ENCODE results near the gene PREX1.

The PREX1 gene

DNA sequence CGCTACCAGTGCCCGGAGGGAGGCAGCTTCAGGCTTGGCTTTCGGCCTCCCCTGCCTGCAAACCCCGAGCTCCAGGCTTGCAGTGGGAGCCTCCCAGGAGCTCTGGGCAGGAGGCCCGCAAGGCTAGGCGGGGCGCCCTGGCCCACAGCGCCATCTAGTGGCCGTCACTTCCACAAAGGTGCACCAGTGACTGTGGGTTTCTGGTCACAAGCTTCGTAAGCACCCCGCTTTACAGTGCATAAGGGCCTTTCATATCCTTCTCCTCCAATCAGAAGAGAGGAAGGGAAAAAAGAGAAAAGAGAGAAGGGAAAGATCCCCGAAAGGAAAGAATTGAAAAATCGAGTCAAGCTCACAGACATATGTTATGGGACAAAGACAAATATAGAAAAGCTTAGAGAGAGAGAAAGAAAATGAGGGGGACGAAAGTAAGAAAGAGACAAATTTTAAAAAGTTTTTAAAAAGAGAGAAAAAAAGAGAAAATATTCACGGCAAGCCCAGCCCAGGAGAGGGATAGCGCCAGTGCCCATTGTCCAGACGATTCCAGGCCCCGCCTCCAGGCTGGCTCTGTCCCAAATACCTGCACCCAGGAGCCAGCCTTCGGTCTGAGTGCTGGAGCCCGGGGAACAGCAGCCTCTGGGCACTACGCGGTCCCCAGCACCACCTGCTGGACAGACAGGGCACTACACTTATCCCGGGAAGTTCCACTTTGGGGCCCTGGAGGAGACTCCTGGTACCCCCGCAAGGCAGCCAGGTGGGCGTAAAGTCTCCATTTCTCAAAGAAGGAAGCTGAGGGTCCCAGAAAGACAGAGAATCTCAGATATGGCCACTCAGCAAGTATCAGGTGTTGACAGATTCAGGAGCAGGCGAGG lies 207.1 kb downstream of the PREX1 start:
- Histone ChIP-seq H3K36me3 (ENCODE audit: control insufficient read depth in 2 of 2, insufficient read depth in 2 of 2, low read length in 2 of 2) (peaks cover 0 to 8% of the 10 kb centered on the region in 2 donors), H3K4me1 (ENCODE audit: control insufficient read depth in 2 of 2, insufficient read depth in 2 of 2, low read length in 2 of 2) (peaks cover 9% of the 10 kb centered on the region in 2 donors), H3K9me3 (ENCODE audit: control insufficient read depth in 2 of 2, low read length in 2 of 2) (no peaks in the 10 kb centered on the region), H3K27ac (ENCODE audit: low read depth in 2 of 2, low read length in 2 of 2) (no peak overlapping the region), H3K9ac (ENCODE audit: low read depth in 1 of 2, low read length in 2 of 2) (peak overlapping the region in 1 of 2 donors; percentile 23), H3K4me3 (ENCODE audit: low read length in 2 of 2) (peak overlapping the region; percentile 51 to 55), H3K27me3 (ENCODE audit: control insufficient read depth in 2 of 2, insufficient read depth in 2 of 2, low read length in 2 of 2) (peaks cover 0 to 3% of the 10 kb centered on the region in 2 donors)

DNA sequence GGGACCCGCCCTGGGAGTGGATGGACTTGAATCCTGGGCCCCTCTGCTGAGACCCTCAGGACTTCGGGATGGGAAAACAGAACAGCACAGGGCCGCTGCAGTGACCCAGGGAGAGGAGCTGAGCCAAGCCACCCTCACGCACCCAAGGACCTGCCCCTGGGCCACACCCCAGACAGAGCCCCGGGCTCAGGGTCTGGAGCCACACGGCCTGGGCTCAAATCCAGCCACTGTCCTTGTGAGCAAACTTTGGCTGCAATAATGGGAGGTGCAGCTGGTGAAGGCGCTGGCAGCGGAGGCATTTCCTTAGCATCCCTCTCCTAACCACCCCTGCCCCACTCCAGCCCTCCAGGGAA lies 207.7 kb downstream of the PREX1 start:
- no peak overlapping the region for H3K4me3 ChIP-seq (ENCODE audit: low read length in 2 of 2)
- H3K9me3 ChIP-seq (ENCODE audit: control insufficient read depth in 2 of 2, low read length in 2 of 2): no peaks in the 10 kb centered on the region
- no peak overlapping the region for H3K9ac ChIP-seq (ENCODE audit: low read depth in 1 of 2, low read length in 2 of 2)
- H3K4me1 ChIP-seq (ENCODE audit: control insufficient read depth in 2 of 2, insufficient read depth in 2 of 2, low read length in 2 of 2): peaks cover 9% of the 10 kb centered on the region in 2 donors
- peaks cover 0 to 5% of the 10 kb centered on the region in 2 donors for H3K36me3 ChIP-seq (ENCODE audit: control insufficient read depth in 2 of 2, insufficient read depth in 2 of 2, low read length in 2 of 2)
- no peak overlapping the region for H3K27ac ChIP-seq (ENCODE audit: low read depth in 2 of 2, low read length in 2 of 2)
- peaks cover 0 to 3% of the 10 kb centered on the region in 2 donors for H3K27me3 ChIP-seq (ENCODE audit: control insufficient read depth in 2 of 2, insufficient read depth in 2 of 2, low read length in 2 of 2)

DNA sequence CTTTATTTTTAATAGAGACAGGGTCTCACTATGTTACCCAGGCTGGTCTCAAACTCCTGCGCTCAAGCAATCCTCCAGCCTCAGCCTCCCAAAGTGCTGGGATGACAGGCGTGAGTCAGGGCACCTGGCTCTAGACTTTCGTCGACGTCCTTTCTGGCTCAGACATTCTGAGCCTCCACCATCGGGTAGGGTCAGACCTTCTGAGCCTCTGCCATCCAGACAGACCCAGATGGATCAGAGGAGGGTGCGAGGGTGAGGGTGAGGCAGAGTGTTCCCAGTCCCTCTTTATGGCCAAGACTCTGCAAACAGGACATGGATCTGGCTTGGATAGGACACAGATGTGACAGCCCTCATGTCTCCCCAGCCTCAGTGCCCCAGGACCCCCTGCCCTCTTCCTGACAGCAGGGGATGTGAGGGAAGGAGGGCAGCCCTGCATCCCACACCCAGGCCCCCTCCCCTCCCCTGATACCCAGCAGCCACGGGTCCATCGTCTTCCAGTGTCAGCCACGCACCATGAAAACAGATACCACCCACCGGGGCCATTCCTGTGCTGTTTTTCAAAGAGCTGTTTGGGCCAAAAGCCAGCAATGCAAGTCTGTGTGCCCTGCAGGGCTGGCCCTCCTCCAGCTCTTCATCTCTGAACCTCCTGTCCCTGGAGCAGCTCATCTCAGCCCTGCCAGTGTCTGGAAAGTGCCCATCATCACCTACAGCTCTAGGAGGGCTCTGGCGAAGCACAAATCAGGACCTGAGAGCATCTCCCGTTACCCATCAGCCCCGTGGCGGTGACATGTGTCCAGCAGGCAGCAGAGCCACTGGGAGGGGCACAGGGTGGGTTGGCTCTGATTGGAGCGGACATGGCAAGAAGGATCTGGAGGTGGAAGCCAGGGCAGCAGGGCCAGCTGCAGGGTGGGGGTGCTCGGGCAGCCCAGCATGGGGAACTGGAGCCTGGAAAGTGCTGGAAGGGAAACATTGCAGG lies 208.4 kb downstream of the PREX1 start:
- H3K4me3 ChIP-seq (ENCODE audit: low read length in 2 of 2): no peak overlapping the region
- H3K4me1 ChIP-seq (ENCODE audit: control insufficient read depth in 2 of 2, insufficient read depth in 2 of 2, low read length in 2 of 2): peaks cover 9% of the 10 kb centered on the region in 2 donors
- no peak overlapping the region for H3K9ac ChIP-seq (ENCODE audit: low read depth in 1 of 2, low read length in 2 of 2)
- H3K36me3 ChIP-seq (ENCODE audit: control insufficient read depth in 2 of 2, insufficient read depth in 2 of 2, low read length in 2 of 2): peaks cover 0 to 2% of the 10 kb centered on the region in 2 donors
- H3K27ac ChIP-seq (ENCODE audit: low read depth in 2 of 2, low read length in 2 of 2): no peak overlapping the region
- peaks cover 0 to 3% of the 10 kb centered on the region in 2 donors for H3K27me3 ChIP-seq (ENCODE audit: control insufficient read depth in 2 of 2, insufficient read depth in 2 of 2, low read length in 2 of 2)
- no peaks in the 10 kb centered on the region for H3K9me3 ChIP-seq (ENCODE audit: control insufficient read depth in 2 of 2, low read length in 2 of 2)

DNA sequence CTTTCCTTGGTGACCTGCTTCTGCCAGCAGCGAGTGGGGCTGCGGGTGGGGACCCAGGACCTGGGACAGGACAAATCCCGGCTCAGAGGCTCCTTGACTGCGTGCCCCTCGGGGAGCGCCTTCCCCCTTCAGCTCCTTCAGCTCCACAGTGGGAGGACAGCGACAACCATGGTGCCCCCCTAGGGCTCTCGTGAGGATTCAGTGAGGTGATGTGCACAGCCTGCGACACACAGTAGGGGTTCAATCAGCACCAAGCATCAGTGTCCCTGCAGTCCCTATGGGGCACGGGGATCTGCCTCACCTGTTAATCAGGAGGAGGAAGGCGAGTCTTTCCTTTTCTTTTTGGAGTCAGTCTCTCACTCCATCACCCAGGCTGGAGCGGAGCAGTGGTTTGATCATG lies 209.2 kb downstream of the PREX1 start:
- Histone ChIP-seq H3K9me3 (ENCODE audit: control insufficient read depth in 2 of 2, low read length in 2 of 2) (no peaks in the 10 kb centered on the region), H3K36me3 (ENCODE audit: control insufficient read depth in 2 of 2, insufficient read depth in 2 of 2, low read length in 2 of 2) (no peaks in the 10 kb centered on the region), H3K4me3 (ENCODE audit: low read length in 2 of 2) (no peak overlapping the region), H3K9ac (ENCODE audit: low read depth in 1 of 2, low read length in 2 of 2) (no peak overlapping the region), H3K27ac (ENCODE audit: low read depth in 2 of 2, low read length in 2 of 2) (no peak overlapping the region), H3K4me1 (ENCODE audit: control insufficient read depth in 2 of 2, insufficient read depth in 2 of 2, low read length in 2 of 2) (peaks cover 9% of the 10 kb centered on the region in 2 donors), H3K27me3 (ENCODE audit: control insufficient read depth in 2 of 2, insufficient read depth in 2 of 2, low read length in 2 of 2) (peaks cover 0 to 3% of the 10 kb centered on the region in 2 donors)

DNA sequence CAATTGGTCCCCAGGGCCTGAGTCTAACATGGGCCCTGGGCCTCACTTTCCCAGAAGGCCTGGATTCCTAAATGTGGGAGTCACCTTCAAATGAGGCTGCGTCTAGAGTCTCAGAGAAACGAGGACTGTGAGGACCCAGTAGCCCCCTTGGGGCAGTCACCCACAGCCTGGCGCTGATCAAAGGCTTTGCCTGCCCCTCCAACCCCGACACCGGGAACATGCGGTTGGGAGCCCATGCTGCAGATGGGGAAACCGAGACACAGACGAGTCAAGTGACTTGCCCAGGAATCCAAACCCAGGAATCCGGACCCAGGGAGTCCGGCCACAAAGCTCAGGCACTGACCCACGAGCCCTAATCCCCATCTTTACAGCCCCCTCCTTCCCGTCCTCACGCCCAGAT lies 209.7 kb downstream of the PREX1 start:
- peaks cover 9% of the 10 kb centered on the region in 2 donors for H3K4me1 ChIP-seq (ENCODE audit: control insufficient read depth in 2 of 2, insufficient read depth in 2 of 2, low read length in 2 of 2)
- H3K27ac ChIP-seq (ENCODE audit: low read depth in 2 of 2, low read length in 2 of 2): no peak overlapping the region
- H3K9ac ChIP-seq (ENCODE audit: low read depth in 1 of 2, low read length in 2 of 2): no peak overlapping the region
- H3K4me3 ChIP-seq (ENCODE audit: low read length in 2 of 2): no peak overlapping the region
- H3K9me3 ChIP-seq (ENCODE audit: control insufficient read depth in 2 of 2, low read length in 2 of 2): no peaks in the 10 kb centered on the region
- H3K27me3 ChIP-seq (ENCODE audit: control insufficient read depth in 2 of 2, insufficient read depth in 2 of 2, low read length in 2 of 2): peaks cover 0 to 3% of the 10 kb centered on the region in 2 donors
- H3K36me3 ChIP-seq (ENCODE audit: control insufficient read depth in 2 of 2, insufficient read depth in 2 of 2, low read length in 2 of 2): no peaks in the 10 kb centered on the region

DNA sequence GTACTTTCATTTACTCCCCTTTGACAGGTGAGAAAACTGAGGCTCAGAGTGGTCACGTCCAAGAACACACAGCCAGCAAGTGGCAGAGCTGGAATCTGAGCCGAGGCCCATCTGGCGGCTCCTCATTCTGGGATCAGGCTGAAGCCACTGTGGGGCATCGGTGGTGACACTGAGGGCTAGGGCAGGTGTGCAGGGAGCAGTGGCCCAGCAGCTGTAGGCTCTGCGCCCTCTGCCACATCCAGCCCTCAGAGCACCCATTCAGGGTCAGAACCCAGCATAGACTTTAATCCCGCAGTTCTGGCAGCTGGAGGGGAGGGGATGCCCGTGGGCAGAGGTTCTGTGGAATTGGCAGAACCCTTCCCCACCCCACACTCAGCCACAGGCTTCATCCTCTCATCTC lies 210.3 kb downstream of the PREX1 start:
- Histone ChIP-seq H3K9ac (ENCODE audit: low read depth in 1 of 2, low read length in 2 of 2) (no peak overlapping the region), H3K9me3 (ENCODE audit: control insufficient read depth in 2 of 2, low read length in 2 of 2) (no peaks in the 10 kb centered on the region), H3K4me1 (ENCODE audit: control insufficient read depth in 2 of 2, insufficient read depth in 2 of 2, low read length in 2 of 2) (peaks cover 9% of the 10 kb centered on the region in 2 donors), H3K4me3 (ENCODE audit: low read length in 2 of 2) (no peak overlapping the region), H3K36me3 (ENCODE audit: control insufficient read depth in 2 of 2, insufficient read depth in 2 of 2, low read length in 2 of 2) (no peaks in the 10 kb centered on the region), H3K27ac (ENCODE audit: low read depth in 2 of 2, low read length in 2 of 2) (no peak overlapping the region), H3K27me3 (ENCODE audit: control insufficient read depth in 2 of 2, insufficient read depth in 2 of 2, low read length in 2 of 2) (peaks cover 0 to 3% of the 10 kb centered on the region in 2 donors)

DNA sequence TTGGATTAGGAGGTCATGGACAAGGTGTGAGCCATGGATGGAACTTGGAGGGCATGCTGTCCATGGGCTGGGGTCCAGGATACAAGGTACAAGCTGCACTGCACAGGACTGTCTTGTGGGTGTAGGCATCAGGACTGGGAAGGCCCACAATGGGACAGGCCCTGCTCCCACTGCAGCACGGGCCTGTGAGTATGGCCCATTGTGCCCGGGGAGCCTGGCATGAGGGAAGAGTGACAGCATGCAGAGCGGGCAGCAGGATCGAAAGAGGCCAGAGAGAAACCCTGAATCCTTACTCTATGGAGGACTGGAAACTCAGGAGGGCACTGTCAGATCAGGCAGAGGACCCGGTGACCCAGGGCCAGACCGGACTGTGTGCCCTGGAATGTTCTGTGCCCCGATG lies 211.3 kb downstream of the PREX1 start:
- Histone ChIP-seq H3K27ac (ENCODE audit: low read depth in 2 of 2, low read length in 2 of 2) (no peak overlapping the region), H3K4me3 (ENCODE audit: low read length in 2 of 2) (no peak overlapping the region), H3K27me3 (ENCODE audit: control insufficient read depth in 2 of 2, insufficient read depth in 2 of 2, low read length in 2 of 2) (peaks cover 0 to 3% of the 10 kb centered on the region in 2 donors), H3K9ac (ENCODE audit: low read depth in 1 of 2, low read length in 2 of 2) (no peak overlapping the region), H3K9me3 (ENCODE audit: control insufficient read depth in 2 of 2, low read length in 2 of 2) (no peaks in the 10 kb centered on the region), H3K4me1 (ENCODE audit: control insufficient read depth in 2 of 2, insufficient read depth in 2 of 2, low read length in 2 of 2) (peaks cover 9% of the 10 kb centered on the region in 2 donors), H3K36me3 (ENCODE audit: control insufficient read depth in 2 of 2, insufficient read depth in 2 of 2, low read length in 2 of 2) (no peaks in the 10 kb centered on the region)

DNA sequence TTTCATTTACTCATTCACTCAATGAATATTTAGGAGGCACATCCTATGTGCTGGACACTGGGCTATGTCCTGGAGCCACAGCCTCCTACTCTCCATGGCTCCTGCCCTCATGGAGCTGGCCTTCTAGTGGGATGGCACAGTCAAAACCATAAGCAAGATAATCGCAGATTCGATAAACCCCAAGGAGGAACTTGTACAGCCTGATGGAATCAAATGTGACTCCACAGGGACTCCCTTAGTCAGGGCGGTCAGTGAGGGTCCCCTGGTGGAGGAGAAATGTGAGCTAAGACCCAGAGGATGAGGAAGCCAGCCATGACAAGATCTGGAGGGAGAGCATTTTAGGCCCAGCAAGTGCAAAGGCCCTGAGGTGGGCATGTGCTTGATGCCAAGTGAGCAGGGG lies 211.9 kb downstream of the PREX1 start:
- Histone ChIP-seq H3K9ac (ENCODE audit: low read depth in 1 of 2, low read length in 2 of 2) (no peak overlapping the region), H3K4me3 (ENCODE audit: low read length in 2 of 2) (no peak overlapping the region), H3K4me1 (ENCODE audit: control insufficient read depth in 2 of 2, insufficient read depth in 2 of 2, low read length in 2 of 2) (peaks cover 4 to 5% of the 10 kb centered on the region in 2 donors), H3K36me3 (ENCODE audit: control insufficient read depth in 2 of 2, insufficient read depth in 2 of 2, low read length in 2 of 2) (no peaks in the 10 kb centered on the region), H3K27me3 (ENCODE audit: control insufficient read depth in 2 of 2, insufficient read depth in 2 of 2, low read length in 2 of 2) (peaks cover 0 to 3% of the 10 kb centered on the region in 2 donors), H3K9me3 (ENCODE audit: control insufficient read depth in 2 of 2, low read length in 2 of 2) (no peaks in the 10 kb centered on the region), H3K27ac (ENCODE audit: low read depth in 2 of 2, low read length in 2 of 2) (no peak overlapping the region)

DNA sequence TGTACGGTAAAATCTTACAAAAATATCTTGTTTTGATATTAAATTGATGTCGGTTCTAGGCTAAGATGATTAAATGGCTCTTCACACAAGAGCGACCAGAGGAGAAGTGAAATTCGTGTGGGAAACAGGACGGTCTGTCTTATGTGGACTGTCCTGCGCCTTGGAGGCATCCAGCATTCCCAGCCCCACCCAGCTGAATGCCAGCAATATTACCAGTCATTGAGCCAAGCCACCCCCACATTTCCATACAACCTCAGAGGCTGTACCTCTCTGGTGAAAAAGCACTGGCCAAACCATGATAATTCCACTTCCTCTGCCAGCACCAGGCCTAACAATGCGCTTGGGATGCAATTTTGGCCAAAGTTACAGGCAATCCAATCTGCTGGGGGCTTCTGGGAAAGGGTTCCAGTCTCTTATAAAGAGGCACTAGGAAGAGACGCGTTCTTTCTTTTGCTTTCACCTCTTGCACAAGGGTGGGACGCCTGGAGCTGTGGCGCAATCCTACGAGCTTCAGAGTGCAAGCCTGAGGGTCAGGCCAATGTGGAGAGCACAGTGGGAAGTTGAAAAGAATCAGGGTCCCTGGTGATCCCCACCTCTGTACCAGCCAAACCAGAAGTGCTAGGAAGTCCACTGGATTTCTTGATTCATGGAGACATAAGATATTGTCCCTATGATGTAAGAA lies 213.1 kb downstream of the PREX1 start:
- no peak overlapping the region for H3K9ac ChIP-seq (ENCODE audit: low read depth in 1 of 2, low read length in 2 of 2)
- H3K4me1 ChIP-seq (ENCODE audit: control insufficient read depth in 2 of 2, insufficient read depth in 2 of 2, low read length in 2 of 2): peaks cover 0 to 1% of the 10 kb centered on the region in 2 donors
- H3K36me3 ChIP-seq (ENCODE audit: control insufficient read depth in 2 of 2, insufficient read depth in 2 of 2, low read length in 2 of 2): no peaks in the 10 kb centered on the region
- peaks cover 0 to 3% of the 10 kb centered on the region in 2 donors for H3K27me3 ChIP-seq (ENCODE audit: control insufficient read depth in 2 of 2, insufficient read depth in 2 of 2, low read length in 2 of 2)
- H3K9me3 ChIP-seq (ENCODE audit: control insufficient read depth in 2 of 2, low read length in 2 of 2): no peaks in the 10 kb centered on the region
- no peak overlapping the region for H3K27ac ChIP-seq (ENCODE audit: low read depth in 2 of 2, low read length in 2 of 2)
- H3K4me3 ChIP-seq (ENCODE audit: low read length in 2 of 2): no peak overlapping the region

Data from mucosa of rectum (tissue), 2 donors.